Measurements from ENCODE around the gene MYO5A. TPM values are rescaled to one million over a fixed set of nuclear protein-coding genes. Genes with fewer than 3 reads are reported as not detected.
"Not testable (repeated sequence)": the region's sequence is repeated elsewhere in the genome, so short reads cannot be mapped to it uniquely, and the experiment has no call there.

Gene MYO5A
- total and polyA plus RNA-seq, 2 donors (not counting 3 experiments of a cell fraction or from before 2014, with no cell fraction given): 31.9 to 91.9 TPM

DNA sequence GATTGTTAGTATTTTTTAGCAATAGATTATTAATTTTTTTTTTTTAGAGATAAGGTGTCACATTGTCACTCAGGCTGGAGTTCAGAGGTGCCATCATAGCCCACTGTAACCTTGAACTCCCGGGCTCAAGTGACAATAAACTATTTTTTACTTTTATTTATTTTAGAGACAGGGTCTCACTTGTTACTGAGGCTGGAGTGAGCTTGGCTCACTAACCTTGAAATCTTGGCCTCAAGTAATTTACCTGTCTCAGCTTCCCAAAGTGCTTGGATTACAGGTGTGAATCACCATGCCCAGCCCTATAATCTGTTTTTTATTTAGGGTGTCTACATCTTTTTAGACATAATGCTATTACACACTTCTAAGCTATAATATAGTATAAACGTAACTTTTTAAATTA lies 48.0 kb upstream of the MYO5A start:
- CTCF ChIA-PET: interaction anchor here (1.1 to 1.2 kb wide), 2 partner anchors 8 to 246 kb away, joined by 3 read pairs; no protein-coding TSS in a partner anchor
- no peaks in the 10 kb centered on the region for H3K79me2 ChIP-seq (ENCODE audit: control insufficient read depth, insufficient read depth, low read length)

DNA sequence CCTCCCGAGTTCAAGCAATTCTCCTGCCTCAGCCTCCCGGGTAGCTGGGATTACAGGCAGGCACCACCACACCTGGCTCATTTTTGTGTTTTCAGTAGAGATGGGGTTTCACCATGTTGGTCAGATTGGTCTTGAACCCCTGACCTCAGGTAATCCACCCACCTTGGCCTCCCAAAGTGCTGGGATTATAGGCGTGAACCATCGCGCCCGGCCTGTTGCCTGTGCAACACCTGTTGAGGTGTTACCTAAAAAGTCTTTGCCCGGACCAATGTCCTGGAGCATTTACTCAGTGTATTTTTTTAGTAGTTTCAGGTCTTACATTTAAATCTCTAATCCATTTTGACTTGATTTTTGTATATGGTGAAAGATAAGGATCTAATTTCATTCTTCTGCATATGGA lies 46.9 kb upstream of the MYO5A start:
- intact Hi-C loops (cut with micrococcal nuclease); H3K9ac ChIP-seq (replicated peaks; ENCODE audit: extremely low read depth, insufficient read depth, low read length); H3K36me3 ChIP-seq (ENCODE audit: control insufficient read depth in 2 of 2, extremely low read depth in 1 of 2, insufficient read depth in 2 of 2, low read length in 2 of 2); H3K4me1 ChIP-seq (ENCODE audit: control insufficient read depth, extremely low read depth, insufficient read depth, low read length); H3K4me3 ChIP-seq (replicated peaks in 1 of 3; ENCODE audit: insufficient read depth in 1 of 3, low read depth in 1 of 3, low read length in 3 of 3); H3K27me3 ChIP-seq (ENCODE audit: control insufficient read depth in 2 of 2, insufficient read depth in 2 of 2, low read length in 2 of 2); H3K27ac ChIP-seq (ENCODE audit: insufficient read depth, low read depth, low read length); H3K9me1 ChIP-seq (replicated peaks; ENCODE audit: control insufficient read depth, extremely low read depth, insufficient read depth, low read length); DNase-seq (ENCODE audit: low read depth, low spot score); H3K4me2 ChIP-seq (ENCODE audit: insufficient read depth, low read length); BruUV-seq (replicated peaks); H3K79me2 ChIP-seq (ENCODE audit: control insufficient read depth, insufficient read depth, low read length); H2AFZ ChIP-seq (ENCODE audit: low read depth, low read length); dilution Hi-C loops (cut with MboI; ENCODE audit: extremely low pct_ligation_motif_present, low sequenced_read_pairs); H3K9me3 ChIP-seq (replicated peaks; ENCODE audit: control insufficient read depth, insufficient read depth, low read length); POLR2A ChIA-PET; H4K20me1 ChIP-seq (replicated peaks; ENCODE audit: control insufficient read depth, extremely low read depth, insufficient read depth, low read length): not testable (repeated sequence)
- CTCF ChIA-PET: interaction anchor here (1.1 to 1.2 kb wide), 2 partner anchors 10 to 244 kb away, joined by 3 read pairs; no protein-coding TSS in a partner anchor
- FAIRE-seq: peak; percentile 26

More for the DNA sequence above, 48.0 kb upstream of the MYO5A start:
- H2AFZ ChIP-seq (ENCODE audit: low read depth, low read length): no peak overlapping the region
- no peaks in the 10 kb centered on the region for H3K9me3 ChIP-seq (replicated peaks; ENCODE audit: control insufficient read depth, insufficient read depth, low read length)
- DNase-seq (ENCODE audit: low read depth, low spot score): no peak
- peaks cover 0 to under 1% of the 10 kb centered on the region in 2 experiments for H3K36me3 ChIP-seq (ENCODE audit: control insufficient read depth in 2 of 2, extremely low read depth in 1 of 2, insufficient read depth in 2 of 2, low read length in 2 of 2)
- no peak overlapping the region for H3K4me3 ChIP-seq (replicated peaks in 1 of 3; ENCODE audit: insufficient read depth in 1 of 3, low read depth in 1 of 3, low read length in 3 of 3)
- H3K4me2 ChIP-seq (ENCODE audit: insufficient read depth, low read length): no peak overlapping the region
- H3K9ac ChIP-seq (replicated peaks; ENCODE audit: extremely low read depth, insufficient read depth, low read length): no peak overlapping the region
- POLR2A ChIA-PET: no interaction called here
- no peaks in the 10 kb centered on the region for H3K4me1 ChIP-seq (ENCODE audit: control insufficient read depth, extremely low read depth, insufficient read depth, low read length)
- no peaks in the 10 kb centered on the region for H3K27me3 ChIP-seq (ENCODE audit: control insufficient read depth in 2 of 2, insufficient read depth in 2 of 2, low read length in 2 of 2)
- dilution Hi-C loops (cut with MboI; ENCODE audit: extremely low pct_ligation_motif_present, low sequenced_read_pairs): no loop called here
- FAIRE-seq: no peak
- TF ChIP-seq, protein P1, sequence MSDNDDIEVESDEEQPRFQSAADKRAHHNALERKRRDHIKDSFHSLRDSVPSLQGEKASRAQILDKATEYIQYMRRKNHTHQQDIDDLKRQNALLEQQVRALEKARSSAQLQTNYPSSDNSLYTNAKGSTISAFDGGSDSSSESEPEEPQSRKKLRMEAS (IDR thresholded peaks at IDR 0.05; ENCODE audit: insufficient read depth, insufficient read length): no peak
- TF ChIP-seq JUN (IDR thresholded peaks at IDR 0.05; ENCODE audit: borderline replicate concordance, insufficient read depth, insufficient read length, low read depth) (no peak), FOS (IDR thresholded peaks at IDR 0.05; ENCODE audit: borderline replicate concordance, insufficient read depth, low read length) (no peak), GATA2 (IDR thresholded peaks at IDR 0.05; ENCODE audit: insufficient read depth, insufficient read length, low read depth, low read length) (no peak), POLR2A (IDR thresholded peaks at IDR 0.05; ENCODE audit: low read depth, low read length) (no peak), EZH2 (IDR thresholded peaks at IDR 0.05; ENCODE audit: borderline replicate concordance, low read depth, low read length, severe bottlenecking) (no peak), POLR2AphosphoS5 (IDR thresholded peaks at IDR 0.05; ENCODE audit: insufficient read depth, low read depth, low read length) (no peak), MYC (IDR thresholded peaks at IDR 0.05; ENCODE audit: low read depth, low read length) (no peak)
- TF ChIP-seq, protein P2, sequence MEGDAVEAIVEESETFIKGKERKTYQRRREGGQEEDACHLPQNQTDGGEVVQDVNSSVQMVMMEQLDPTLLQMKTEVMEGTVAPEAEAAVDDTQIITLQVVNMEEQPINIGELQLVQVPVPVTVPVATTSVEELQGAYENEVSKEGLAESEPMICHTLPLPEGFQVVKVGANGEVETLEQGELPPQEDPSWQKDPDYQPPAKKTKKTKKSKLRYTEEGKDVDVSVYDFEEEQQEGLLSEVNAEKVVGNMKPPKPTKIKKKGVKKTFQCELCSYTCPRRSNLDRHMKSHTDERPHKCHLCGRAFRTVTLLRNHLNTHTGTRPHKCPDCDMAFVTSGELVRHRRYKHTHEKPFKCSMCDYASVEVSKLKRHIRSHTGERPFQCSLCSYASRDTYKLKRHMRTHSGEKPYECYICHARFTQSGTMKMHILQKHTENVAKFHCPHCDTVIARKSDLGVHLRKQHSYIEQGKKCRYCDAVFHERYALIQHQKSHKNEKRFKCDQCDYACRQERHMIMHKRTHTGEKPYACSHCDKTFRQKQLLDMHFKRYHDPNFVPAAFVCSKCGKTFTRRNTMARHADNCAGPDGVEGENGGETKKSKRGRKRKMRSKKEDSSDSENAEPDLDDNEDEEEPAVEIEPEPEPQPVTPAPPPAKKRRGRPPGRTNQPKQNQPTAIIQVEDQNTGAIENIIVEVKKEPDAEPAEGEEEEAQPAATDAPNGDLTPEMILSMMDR (IDR thresholded peaks at IDR 0.05; ENCODE audit: extremely low read depth in 1 of 2, insufficient read depth in 1 of 2, low read depth in 1 of 2, low read length in 2 of 2): no peak
- intact Hi-C loops (cut with micrococcal nuclease): no loop called here
- H3K27ac ChIP-seq (ENCODE audit: insufficient read depth, low read depth, low read length): no peak overlapping the region
- no peaks in the 10 kb centered on the region for H3K9me1 ChIP-seq (replicated peaks; ENCODE audit: control insufficient read depth, extremely low read depth, insufficient read depth, low read length)
- no TSS peak for BruUV-seq (replicated peaks)
- H4K20me1 ChIP-seq (replicated peaks; ENCODE audit: control insufficient read depth, extremely low read depth, insufficient read depth, low read length): no peaks in the 10 kb centered on the region

Measured in endothelial cell of umbilical vein (primary cell).